H1 (cell line): ENCODE results near the gene GZMM. TPM values are rescaled to one million over a fixed set of nuclear protein-coding genes. Genes with fewer than 3 reads are reported as not detected.

Experiments
- CTCF ChIA-PET: fragments of 300-600 bp; sonication (Branson Sonifier 250); formaldehyde crosslinking; loops from one replicate; lab custom pipeline; 2021; ENCODE audit not compliant: partially characterized antibody; lab: Charles Lee
- POLR2A ChIA-PET: fragments of 300-600 bp; sonication (Branson Sonifier 250); formaldehyde crosslinking; loops from one replicate; lab custom pipeline; 2021; ENCODE audit warnings: inconsistent platforms; ENCODE audit not compliant: partially characterized antibody; lab: Charles Lee
- DNase-seq, 2 experiments: peaks; one replicate each; pipeline versions ENCODE4 v3.0.0 to v3.0.0-alpha.2; 2010 to 2022; ENCODE audit warnings: low spot score in 2 of 2, low read depth in 1 of 2, mixed read lengths in 1 of 2
- FAIRE-seq: peaks from 2 replicates; lab custom pipeline; 2011; peaks lifted over from hg19 to GRCh38; lab: Jason Lieb, UNC
- H2AFZ ChIP-seq: 2 replicates; pipeline ENCODE4 v1.8.1; 2012; ENCODE audit warnings: low read length, inconsistent platforms
- H2AK5ac ChIP-seq: 2 replicates; pipeline ENCODE4 v1.6.1; 2013; ENCODE audit warnings: low read depth, low read length
- H2BK120ac ChIP-seq: replicated peaks from 2 replicates; pipeline ENCODE3; 2013; ENCODE audit warnings: low read depth, low read length, inconsistent platforms
- H2BK12ac ChIP-seq: 2 replicates; pipeline ENCODE4 v1.6.1; 2013; ENCODE audit warnings: low read depth, low read length
- H2BK15ac ChIP-seq: 2 replicates; pipeline ENCODE4 v1.6.1; 2013; ENCODE audit warnings: low read length
- H2BK20ac ChIP-seq: 2 replicates; pipeline ENCODE4 v1.6.1; 2013; ENCODE audit warnings: low read length
- H2BK5ac ChIP-seq: 2 replicates; pipeline ENCODE4 v1.6.1; 2013; ENCODE audit warnings: low read depth, low read length
- H3K14ac ChIP-seq: 2 replicates; pipeline ENCODE4 v1.6.1; 2013; ENCODE audit warnings: inconsistent platforms; ENCODE audit not compliant: insufficient read length
- H3K18ac ChIP-seq: 2 replicates; pipeline ENCODE4 v1.6.1; 2013; ENCODE audit warnings: low read length; ENCODE audit errors: extremely low read depth
- H3K23ac ChIP-seq: 2 replicates; pipeline ENCODE4 v1.6.1; 2013; ENCODE audit warnings: inconsistent platforms; ENCODE audit not compliant: insufficient read length
- H3K23me2 ChIP-seq: 2 replicates; pipeline ENCODE4 v1.6.1; 2013; ENCODE audit warnings: low read depth, low read length
- H3K27ac ChIP-seq: 2 replicates; pipeline ENCODE4 v1.6.1; 2011; ENCODE audit warnings: low read depth, low read length, inconsistent platforms
- H3K27me3 ChIP-seq, 4 experiments: replicated peaks in 1 of 4; 1 replicate in 1 of 4; 2 replicates in 3 of 4; pipeline versions ENCODE4 v1.6.1 to v1.8.1; 2011 to 2013; ENCODE audit warnings: low read length in 3 of 4, mild to moderate bottlenecking in 3 of 4, inconsistent platforms in 2 of 4, mixed read lengths in 2 of 4, moderate library complexity in 1 of 4; ENCODE audit not compliant: control insufficient read depth in 3 of 4, insufficient read depth in 3 of 4; ENCODE audit errors: extremely low read depth in 1 of 4
- H3K36me3 ChIP-seq, 4 experiments: 2 replicates each; pipeline versions ENCODE4 v1.6.1 to v1.8.1; 2011 to 2013; ENCODE audit warnings: mild to moderate bottlenecking in 4 of 4, low read length in 3 of 4, moderate library complexity in 2 of 4, control low read depth in 1 of 4, inconsistent platforms in 1 of 4; ENCODE audit not compliant: insufficient read depth in 4 of 4, control insufficient read depth in 2 of 4
- H3K4ac ChIP-seq: replicated peaks from 2 replicates; pipeline ENCODE3; 2013; ENCODE audit warnings: low read length, low read depth, mixed read lengths, inconsistent platforms; ENCODE audit not compliant: insufficient read length
- H3K4me1 ChIP-seq, 4 experiments: replicated peaks in 1 of 4; 1 replicate in 1 of 4; 2 replicates in 3 of 4; pipeline versions ENCODE4 v1.6.1 to v1.8.1; 2011 to 2013; ENCODE audit warnings: low read length in 3 of 4, inconsistent platforms in 2 of 4, mixed read lengths in 1 of 4; ENCODE audit not compliant: insufficient read depth in 4 of 4, control insufficient read depth in 3 of 4
- H3K4me2 ChIP-seq, 2 experiments: 2 replicates each; pipeline versions ENCODE4 v1.6.1 to v1.8.1; 2011 to 2013; ENCODE audit warnings: low read depth in 2 of 2, low read length in 2 of 2, control low read depth in 1 of 2, inconsistent platforms in 1 of 2, mild to moderate bottlenecking in 1 of 2; ENCODE audit not compliant: insufficient read depth in 1 of 2
- H3K4me3 ChIP-seq, 4 experiments: fragments of 200-600, 300-600 bp in 1 of 4; sonication (generic), shearing (Covaris generic), sonication (Bioruptor Twin) in 1 of 4; 2 replicates each; pipeline versions ENCODE4 v1.5.1 to v1.8.1; 2011 to 2016; ENCODE audit warnings: low read length in 4 of 4, low read depth in 3 of 4, control low read depth in 2 of 4, inconsistent platforms in 2 of 4, mild to moderate bottlenecking in 2 of 4, mixed read lengths in 1 of 4, moderate library complexity in 1 of 4; ENCODE audit not compliant: insufficient read depth in 2 of 4; ENCODE audit errors: extremely low read depth in 1 of 4
- H3K56ac ChIP-seq: replicated peaks from 2 replicates; pipeline ENCODE3; 2013; ENCODE audit warnings: low read depth, mild to moderate bottlenecking, mixed read lengths, low read length, inconsistent platforms; ENCODE audit not compliant: insufficient read length
- H3K79me1 ChIP-seq: 2 replicates; pipeline ENCODE4 v1.6.1; 2013; ENCODE audit warnings: low read depth, low read length, control low read depth
- H3K79me2 ChIP-seq, 2 experiments: 2 replicates each; pipeline versions ENCODE4 v1.6.1 to v1.8.1; 2012 to 2013; ENCODE audit warnings: low read length in 2 of 2, mild to moderate bottlenecking in 2 of 2, inconsistent platforms in 1 of 2; ENCODE audit not compliant: insufficient read depth in 2 of 2, control insufficient read depth in 1 of 2
- H3K9ac ChIP-seq, 4 experiments: replicated peaks in 1 of 4; 1 replicate in 1 of 4; 2 replicates in 3 of 4; pipeline versions ENCODE4 v1.6.1 to v1.8.1; 2011 to 2013; ENCODE audit warnings: low read depth in 3 of 4, low read length in 3 of 4, control low read depth in 2 of 4, mild to moderate bottlenecking in 2 of 4, moderate library complexity in 2 of 4, inconsistent platforms in 1 of 4; ENCODE audit errors: extremely low read depth in 1 of 4
- H3K9me3 ChIP-seq, 2 experiments: 2 replicates each; pipeline versions ENCODE4 v1.6.1 to v1.8.1; 2012 to 2013; ENCODE audit warnings: mild to moderate bottlenecking in 2 of 2, moderate library complexity in 2 of 2, control low read depth in 1 of 2, inconsistent platforms in 1 of 2, low read depth in 1 of 2, low read length in 1 of 2, mixed read lengths in 1 of 2; ENCODE audit not compliant: insufficient read depth in 2 of 2
- H4K20me1 ChIP-seq, 2 experiments: replicated peaks in 1 of 2; 2 replicates each; pipeline versions ENCODE3 to v1.8.1; 2011 to 2013; ENCODE audit warnings: inconsistent platforms in 2 of 2, low read length in 2 of 2, mild to moderate bottlenecking in 1 of 2; ENCODE audit not compliant: insufficient read depth in 2 of 2, control insufficient read depth in 1 of 2
- H4K5ac ChIP-seq: 2 replicates; pipeline ENCODE4 v1.6.1; 2013; ENCODE audit warnings: low read length, low read depth, mixed read lengths, inconsistent platforms; ENCODE audit not compliant: insufficient read length
- H4K8ac ChIP-seq: 2 replicates; pipeline ENCODE4 v1.8.0; 2013; ENCODE audit warnings: mild to moderate bottlenecking, moderate library complexity, low read length, inconsistent platforms; ENCODE audit not compliant: insufficient read depth; ENCODE audit errors: extremely low read depth
- H4K91ac ChIP-seq: replicated peaks from 2 replicates; pipeline ENCODE3; 2013; ENCODE audit warnings: low read length, mixed read lengths, inconsistent platforms; ENCODE audit not compliant: insufficient read length
- CBX5 ChIP-seq: fragments of 300-800, 300-1000 bp; sonication (generic); IDR thresholded peaks from 2 replicates; pipeline ENCODE4 v1.7.1; 2016; ENCODE audit warnings: antibody characterized with exemption, low read length, low read depth
- EP300 ChIP-seq, 2 experiments: IDR thresholded peaks; 1 replicate in 1 of 2; 2 replicates in 1 of 2; pipeline ENCODE4 v1.6.1; 2011 to 2012; ENCODE audit warnings: low read depth in 2 of 2, low read length in 2 of 2, mild to moderate bottlenecking in 2 of 2, borderline replicate concordance in 1 of 2, inconsistent platforms in 1 of 2, moderate library complexity in 1 of 2
- MAFK ChIP-seq: IDR thresholded peaks from 2 replicates; pipeline ENCODE4 v1.6.1; 2012; ENCODE audit warnings: low read depth, mild to moderate bottlenecking, improper control_type of control experiment, low read length
- RNF2 ChIP-seq: fragments of 200-900, 300-1000 bp; sonication (generic); IDR thresholded peaks from 2 replicates; pipeline ENCODE4 v1.7.1; 2016; ENCODE audit warnings: borderline replicate concordance, low read depth, mild to moderate bottlenecking, antibody characterized with exemption, low read length; ENCODE audit not compliant: poor library complexity, severe bottlenecking; ENCODE audit errors: missing control alignments
- WGBS, 2 experiments: shearing (Covaris generic) in 1 of 2; methylation state at CpG; one replicate each; pipeline versions ENCODE4 v1.1.6 to v1.1.7; 2013 to 2015; ENCODE audit warnings: low lambda C conversion rate in 2 of 2, mixed read lengths in 2 of 2, inconsistent platforms in 1 of 2, low coverage in 1 of 2, missing lambda C conversion rate in 1 of 2; ENCODE audit not compliant: insufficient replicate concordance in 2 of 2, insufficient coverage in 1 of 2, insufficient read length in 1 of 2; ENCODE audit errors: extremely low coverage in 1 of 2, missing lambda C conversion rate in 1 of 2; 5-methylcytosine and 5-hydroxymethylcytosine counted together
- polyA plus RNA-seq, 7 experiments: library from polyadenylated mRNA; depleted of rRNA in 3 of 7; stranded (reverse) in 5 of 7; unstranded in 2 of 7; fragments of >200 nt in 5 of 7; fragments of 200-250 nt in 2 of 7; gene quantifications; 1 replicate in 5 of 7; 2 replicates in 1 of 7; 4 replicates in 1 of 7; pipeline versions ENCODE4 v1.2.1 to v1.2.3, GENCODE V29; 2011 to 2013; ENCODE audit warnings: missing spikeins in 2 of 7, mixed read lengths in 2 of 7
- total RNA-seq: library from RNA; stranded (reverse); fragmentation: NEBNext Ultra II Directional; extraction: Animal tissue kit (Norgen Biotek cat#: 25700); gene quantifications from 2 replicates; pipeline ENCODE4 v1.2.1, GENCODE V29; 2021

Gene GZMM
- total and polyA plus RNA-seq, 2 of the 8 experiments (the other 6 are each of a cell fraction or from before 2014, with no cell fraction given): 0.09 to 0.32 TPM

DNA sequence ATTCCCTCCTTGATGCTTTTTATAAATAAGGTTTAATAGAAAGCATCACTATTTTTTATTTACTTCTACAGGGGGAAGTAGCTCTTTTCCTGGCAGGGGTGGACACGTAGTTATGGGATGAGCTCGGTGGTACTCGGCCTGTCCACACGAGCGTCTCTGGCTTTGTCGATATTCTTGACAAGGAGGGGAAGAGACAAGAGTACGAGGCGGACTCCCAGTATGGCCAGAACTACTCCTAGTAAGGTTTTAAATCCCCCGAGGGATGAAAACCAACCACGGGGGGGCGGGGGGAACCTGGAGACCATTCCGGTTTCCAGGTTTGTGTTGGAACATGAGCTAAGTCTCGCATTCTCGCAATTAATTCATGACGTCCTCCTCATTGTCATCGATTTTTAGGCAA lies 23.0 kb downstream of the GZMM start:
- Histone ChIP-seq H3K79me1 (no peaks in the 10 kb centered on the region), H3K9ac (no peak overlapping the region), H2BK5ac (no peak overlapping the region), H3K23ac (no peak overlapping the region), H4K20me1 (no peaks in the 10 kb centered on the region), H2BK12ac (no peak overlapping the region), H3K23me2 (peaks cover 8% of the 10 kb centered on the region; the same call in 1 of the 2 replicates), H3K56ac (no peak overlapping the region), H4K8ac (no peak overlapping the region), H3K9me3 (peaks cover 0 to 5% of the 10 kb centered on the region in 2 experiments; a peak in 1 of 4 replicates), H2BK15ac (no peak overlapping the region), H3K14ac (no peak overlapping the region), H4K5ac (no peak overlapping the region), H3K4me3 (no peak overlapping the region), H3K36me3 (peaks cover 0 to 3% (median 0%) of the 10 kb centered on the region in 4 experiments; a peak in 2 of 8 replicates), H3K27ac (no peak overlapping the region), H3K4me2 (no peak overlapping the region), H3K27me3 (peaks cover 0 to 3% (median 0%) of the 10 kb centered on the region in 4 experiments; a peak in 1 of 7 replicates), H2AK5ac (no peak overlapping the region), H3K4ac (no peak overlapping the region), H2BK20ac (no peak overlapping the region), H3K18ac (no peak overlapping the region), H4K91ac (no peak overlapping the region), H2BK120ac (no peak overlapping the region), H3K4me1 (peaks cover 0 to 8% (median 4%) of the 10 kb centered on the region in 4 experiments; a peak in 5 of 7 replicates), H3K79me2 (no peaks in the 10 kb centered on the region), H2AFZ (no peak overlapping the region)
- WGBS, 2 experiments: 85% methylated on average over 16 of the region's 16 CpGs; no CpG with 5 or more reads in 1 of the 2 experiments
- DNase-seq (no peak), FAIRE-seq (no peak)
- ChIA-PET CTCF (interaction anchor here (1.3 to 1.9 kb wide), 2 partner anchors 34 to 56 kb away, joined by 3 to 4 read pairs; no protein-coding TSS in a partner anchor), POLR2A (interaction anchor here (1.0 to 3.2 kb wide), 5 partner anchors 9 to 45 kb away, joined by 3 to 15 read pairs (median 5); no protein-coding TSS in a partner anchor)
- no peak for TF ChIP-seq EP300 (IDR thresholded peaks at IDR 0.05; ENCODE audit: borderline replicate concordance in 1 of 2, low read depth in 2 of 2, low read length in 2 of 2)
- TF ChIP-seq CBX5: no peak
- TF ChIP-seq MAFK: no peak
- TF ChIP-seq RNF2: no peak
